SK-N-SH treated with all-trans-retinoic acid at 6 μM for 48 hours (cell line): ENCODE measurements around the gene CACNA1B.

Source experiments
- ATAC-seq: fragments of 200-7000 bp; cut with Tn5 transposase; 3 replicates; pipeline ENCODE4 v1.9.1; 2020; ENCODE audit warnings: mild to moderate bottlenecking, moderate library complexity
- ARNTL ChIP-seq: fragments of 450-650 bp; formaldehyde crosslinking; IDR thresholded peaks from 2 replicates; pipeline ENCODE4 v1.5.0; 2020; ENCODE audit warnings: low read depth, mild to moderate bottlenecking, moderate library complexity, borderline replicate concordance
- CREB5 ChIP-seq: fragments of 250-450 bp; sonication (Bioruptor Pico); IDR thresholded peaks from 2 replicates; pipeline ENCODE4 v1.5.1; 2020; ENCODE audit warnings: low read depth, mild to moderate bottlenecking, moderate library complexity
- CSDC2 ChIP-seq: fragments of 250-450 bp; sonication (Bioruptor Pico); IDR thresholded peaks from 2 replicates; pipeline ENCODE4 v1.5.0; 2020; ENCODE audit warnings: mild to moderate bottlenecking, moderate library complexity
- CSRNP3 ChIP-seq: fragments of 250-450 bp; sonication (Bioruptor Pico); IDR thresholded peaks from 2 replicates; pipeline ENCODE4 v1.5.1; 2021; ENCODE audit warnings: mild to moderate bottlenecking, moderate library complexity
- ESRRG ChIP-seq: fragments of 250-450 bp; sonication (Bioruptor Pico); IDR thresholded peaks from 2 replicates; pipeline ENCODE4 v1.6.1; 2021; ENCODE audit warnings: mild to moderate bottlenecking
- ISL1 ChIP-seq: fragments of 250-450 bp; sonication (Bioruptor Pico); IDR thresholded peaks from 2 replicates; pipeline ENCODE4 v2.1.2; 2022; ENCODE audit warnings: mild to moderate bottlenecking, moderate library complexity
- OSR1 ChIP-seq: fragments of 250-450 bp; sonication (Bioruptor Pico); IDR thresholded peaks from 2 replicates; pipeline ENCODE4 v1.8.0; 2022; ENCODE audit warnings: moderate library complexity, mild to moderate bottlenecking, inconsistent platforms
- PPARA ChIP-seq: fragments of 250-450 bp; sonication (Bioruptor Pico); IDR thresholded peaks from 2 replicates; pipeline ENCODE4 v1.5.0; 2020; ENCODE audit warnings: mild to moderate bottlenecking, borderline replicate concordance
- SNAI2 ChIP-seq: fragments of 250-450 bp; sonication (Bioruptor Pico); IDR thresholded peaks from 2 replicates; pipeline ENCODE4 v1.5.0; 2020; ENCODE audit warnings: mild to moderate bottlenecking, moderate library complexity
- TSHZ2 ChIP-seq: fragments of 250-450 bp; sonication (Bioruptor Pico); IDR thresholded peaks from 2 replicates; pipeline ENCODE4 v1.5.0; 2020; ENCODE audit warnings: mild to moderate bottlenecking, moderate library complexity
- ZC3H10 ChIP-seq: fragments of 250-450 bp; sonication (Bioruptor Pico); IDR thresholded peaks from 2 replicates; pipeline ENCODE4 v1.5.1; 2021; ENCODE audit warnings: mild to moderate bottlenecking, moderate library complexity
- ZFP3 ChIP-seq: fragments of 250-450 bp; sonication (Bioruptor Pico); IDR thresholded peaks from 2 replicates; pipeline ENCODE4 v1.5.0; 2020; ENCODE audit warnings: mild to moderate bottlenecking, moderate library complexity
- ZFP30 ChIP-seq: fragments of 450-650 bp; formaldehyde crosslinking; IDR thresholded peaks from 2 replicates; pipeline ENCODE4 v1.5.0; 2022; ENCODE audit warnings: mild to moderate bottlenecking, moderate library complexity
- ZNF565 ChIP-seq: fragments of 450-650 bp; formaldehyde crosslinking; conservative IDR thresholded peaks from 2 replicates; pipeline ENCODE4 v1.5.0; 2020; ENCODE audit warnings: low read depth, mild to moderate bottlenecking, moderate library complexity
- ZNF70 ChIP-seq: fragments of 450-650 bp; formaldehyde crosslinking; IDR thresholded peaks from 2 replicates; pipeline ENCODE4 v1.5.0; 2020; ENCODE audit warnings: mild to moderate bottlenecking, moderate library complexity
- ZNF8 ChIP-seq: fragments of 450-650 bp; formaldehyde crosslinking; IDR thresholded peaks from 2 replicates; pipeline ENCODE4 v1.5.0; 2020; ENCODE audit warnings: mild to moderate bottlenecking, moderate library complexity
- TF ChIP-seq, protein P1 (sequence below): fragments of 250-450 bp; sonication (Bioruptor Pico); IDR thresholded peaks from 2 replicates; pipeline ENCODE4 v1.8.0; 2021; ENCODE audit warnings: low read depth, mild to moderate bottlenecking, moderate library complexity, borderline replicate concordance

Gene CACNA1B

DNA sequence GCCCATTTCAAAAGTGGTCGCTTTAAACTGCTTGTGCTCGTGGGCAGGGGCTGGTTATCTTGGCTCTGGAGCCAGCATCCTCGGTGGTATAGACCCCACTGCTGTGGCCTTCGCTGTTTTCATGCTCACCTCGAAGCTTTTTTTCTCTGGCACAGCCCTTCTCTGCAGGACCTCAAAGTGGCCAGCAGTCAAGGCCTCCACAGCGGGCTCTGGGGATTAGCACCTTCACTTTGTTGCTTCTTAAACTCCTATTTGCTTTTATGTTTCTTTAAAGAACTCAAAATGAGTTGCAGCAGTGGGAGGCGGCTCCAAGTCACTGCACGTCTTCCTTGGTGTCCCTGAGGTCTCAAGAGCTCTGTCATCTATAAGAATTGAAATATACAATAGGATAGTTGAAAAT is 165.1 kb downstream of the CACNA1B start:
- no peak for ATAC-seq
- TF ChIP-seq OSR1 (CRISPR knock-in tag) (no peak), ZNF565 (CRISPR knock-in tag) (no peak), CREB5 (CRISPR knock-in tag) (no peak), ZFP30 (CRISPR knock-in tag) (no peak), ZNF70 (CRISPR knock-in tag) (no peak), CSDC2 (CRISPR knock-in tag) (no peak), TSHZ2 (no peak), PPARA (no peak), CSRNP3 (CRISPR knock-in tag) (no peak), ZC3H10 (no peak)

DNA sequence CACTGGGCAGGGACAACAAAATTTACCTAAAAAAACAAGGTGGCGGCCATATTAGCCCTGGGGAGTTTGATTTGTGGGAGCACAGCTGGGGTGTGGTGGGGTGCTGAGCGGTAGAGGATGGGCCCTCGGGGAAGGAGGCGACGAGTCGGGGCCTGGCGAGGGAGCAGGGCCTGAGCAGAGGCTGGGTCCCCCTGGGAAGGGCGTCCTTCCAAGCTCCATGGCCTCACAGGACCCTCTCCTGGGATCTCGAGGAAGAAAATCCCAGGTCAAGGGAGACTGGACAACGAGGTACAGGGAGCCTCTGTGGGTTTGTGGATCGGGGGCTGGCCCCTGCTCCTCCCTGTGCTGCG is 165.5 kb downstream of the CACNA1B start:
- TF ChIP-seq PPARA (no peak), CREB5 (CRISPR knock-in tag) (no peak), TSHZ2 (no peak), ARNTL (CRISPR knock-in tag) (no peak), ZNF565 (CRISPR knock-in tag) (no peak), ESRRG (CRISPR knock-in tag) (no peak), SNAI2 (CRISPR knock-in tag) (no peak)
- no peak for ATAC-seq

GRCh38 chr9:138043411-138044345 is 166.1 kb downstream of the CACNA1B start:
- ATAC-seq: no peak
- no peak for TF ChIP-seq ZNF565 (CRISPR knock-in tag)
- TF ChIP-seq ZFP3 (CRISPR knock-in tag): no peak
- no peak for TF ChIP-seq CREB5 (CRISPR knock-in tag)
- TF ChIP-seq ESRRG (CRISPR knock-in tag): no peak
- TF ChIP-seq ZNF8 (CRISPR knock-in tag): no peak
- TF ChIP-seq TSHZ2: no peak
- TF ChIP-seq ZNF70 (CRISPR knock-in tag): no peak
- TF ChIP-seq ISL1 (CRISPR knock-in tag): no peak
- no peak for TF ChIP-seq SNAI2 (CRISPR knock-in tag)
- TF ChIP-seq, protein P1, sequence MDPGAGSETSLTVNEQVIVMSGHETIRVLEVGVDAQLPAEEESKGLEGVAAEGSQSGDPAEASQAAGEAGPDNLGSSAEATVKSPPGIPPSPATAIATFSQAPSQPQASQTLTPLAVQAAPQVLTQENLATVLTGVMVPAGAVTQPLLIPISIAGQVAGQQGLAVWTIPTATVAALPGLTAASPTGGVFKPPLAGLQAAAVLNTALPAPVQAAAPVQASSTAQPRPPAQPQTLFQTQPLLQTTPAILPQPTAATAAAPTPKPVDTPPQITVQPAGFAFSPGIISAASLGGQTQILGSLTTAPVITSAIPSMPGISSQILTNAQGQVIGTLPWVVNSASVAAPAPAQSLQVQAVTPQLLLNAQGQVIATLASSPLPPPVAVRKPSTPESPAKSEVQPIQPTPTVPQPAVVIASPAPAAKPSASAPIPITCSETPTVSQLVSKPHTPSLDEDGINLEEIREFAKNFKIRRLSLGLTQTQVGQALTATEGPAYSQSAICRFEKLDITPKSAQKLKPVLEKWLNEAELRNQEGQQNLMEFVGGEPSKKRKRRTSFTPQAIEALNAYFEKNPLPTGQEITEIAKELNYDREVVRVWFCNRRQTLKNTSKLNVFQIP: no peak
- TF ChIP-seq PPARA: no peak
- no peak for TF ChIP-seq ZFP30 (CRISPR knock-in tag)
